ENCODE measurements around the gene ARFGAP3. TPM values are rescaled to one million over a fixed set of nuclear protein-coding genes. Genes with fewer than 3 reads are reported as not detected.

ARFGAP3 gene
- total RNA-seq, 2 experiments from 2014 or later: 22.5 to 23.0 TPM

- no peak for ATAC-seq
- ChIA-PET POLR2A (interaction anchor here (0.6 kb wide), 1 partner anchor 17 kb away, joined by 3 read pairs; no protein-coding TSS in a partner anchor), CTCF (interaction anchor here (0.6 to 1.5 kb wide), 2 partner anchors 16 to 19 kb away, joined by 4 to 5 read pairs; no protein-coding TSS in a partner anchor)
- no peak overlapping the region for H3K4me3 Mint-ChIP-seq
- DNase-seq: no peak
- no peaks in the 10 kb centered on the region for H3K9me3 Mint-ChIP-seq (ENCODE audit: low read depth)
- H3K4me1 Mint-ChIP-seq: peaks cover 2% of the 10 kb centered on the region
- H3K36me3 Mint-ChIP-seq (ENCODE audit: low read depth): peaks cover 20% of the 10 kb centered on the region
- no peaks in the 10 kb centered on the region for H3K27me3 Mint-ChIP-seq
- intact Hi-C loops (cut with DNase I, micrococcal nuclease): no loop called here
- H3K27ac Mint-ChIP-seq: no peak overlapping the region
Observed at GRCh38 chr22:42836026-42836425, 21.0 kb downstream of the ARFGAP3 start.

- ATAC-seq (no peak), DNase-seq (no peak)
- no peaks in the 10 kb centered on the region for H3K27me3 Mint-ChIP-seq
- H3K4me1 Mint-ChIP-seq: peaks cover 2% of the 10 kb centered on the region
- H3K27ac Mint-ChIP-seq: no peak overlapping the region
- no peaks in the 10 kb centered on the region for H3K9me3 Mint-ChIP-seq (ENCODE audit: low read depth)
- POLR2A ChIA-PET: no interaction called here
- no peak overlapping the region for H3K4me3 Mint-ChIP-seq
- peaks cover 16% of the 10 kb centered on the region for H3K36me3 Mint-ChIP-seq (ENCODE audit: low read depth)
- intact Hi-C loops (cut with DNase I, micrococcal nuclease): no loop called here
- CTCF ChIA-PET: interaction anchor here (0.6 to 0.9 kb wide), 2 partner anchors 17 to 366 kb away, joined by 3 read pairs; no protein-coding TSS in a partner anchor
Observed at GRCh38 chr22:42834177-42834949, 22.7 kb downstream of the ARFGAP3 start.

GRCh38 chr22:42833104-42833503, 24.0 kb downstream of the ARFGAP3 start:
- intact Hi-C loops (cut with DNase I, micrococcal nuclease): no loop called here
- H3K9me3 Mint-ChIP-seq (ENCODE audit: low read depth): no peaks in the 10 kb centered on the region
- peaks cover 6% of the 10 kb centered on the region for H3K4me1 Mint-ChIP-seq
- no peak overlapping the region for H3K27ac Mint-ChIP-seq
- H3K36me3 Mint-ChIP-seq (ENCODE audit: low read depth): peaks cover 19% of the 10 kb centered on the region
- no peak for ATAC-seq
- H3K4me3 Mint-ChIP-seq: no peak overlapping the region
- H3K27me3 Mint-ChIP-seq: no peaks in the 10 kb centered on the region
- no peak for DNase-seq
- ChIA-PET POLR2A (interaction anchor here (0.6 kb wide), 1 partner anchor 710 kb away, joined by 4 read pairs; no protein-coding TSS in a partner anchor), CTCF (interaction anchor here (0.6 to 1.1 kb wide), 3 partner anchors 11 to 14 kb away, joined by 3 to 4 read pairs (median 3); no protein-coding TSS in a partner anchor)

- ATAC-seq (no peak), DNase-seq (no peak)
- Mint-ChIP-seq H3K27ac (no peak overlapping the region), H3K27me3 (no peaks in the 10 kb centered on the region), H3K36me3 (ENCODE audit: low read depth) (peaks cover 19% of the 10 kb centered on the region), H3K9me3 (ENCODE audit: low read depth) (no peaks in the 10 kb centered on the region), H3K4me3 (no peak overlapping the region), H3K4me1 (peaks cover 6% of the 10 kb centered on the region)
- POLR2A ChIA-PET: no interaction called here
- CTCF ChIA-PET: interaction anchor here (0.7 kb wide), 2 partner anchors 23 to 85 kb away, joined by 3 to 4 read pairs; no protein-coding TSS in a partner anchor
- intact Hi-C loops (cut with DNase I, micrococcal nuclease): no loop called here
Observed at GRCh38 chr22:42831712-42832111, 25.4 kb downstream of the ARFGAP3 start.

- Mint-ChIP-seq H3K27ac (no peak overlapping the region), H3K4me3 (no peak overlapping the region), H3K27me3 (no peaks in the 10 kb centered on the region), H3K36me3 (ENCODE audit: low read depth) (peaks cover 17% of the 10 kb centered on the region), H3K9me3 (ENCODE audit: low read depth) (no peaks in the 10 kb centered on the region), H3K4me1 (peaks cover 6% of the 10 kb centered on the region)
- CTCF ChIA-PET: no interaction called here
- intact Hi-C loops (cut with DNase I, micrococcal nuclease): no loop called here
- ATAC-seq (no peak), DNase-seq (no peak)
- POLR2A ChIA-PET: no interaction called here
Observed at GRCh38 chr22:42830161-42830560, 26.9 kb downstream of the ARFGAP3 start.

GRCh38 chr22:42829302-42829701, 27.8 kb downstream of the ARFGAP3 start:
- ChIA-PET POLR2A (no interaction called here), CTCF (interaction anchor here (0.6 kb wide), 1 partner anchor 224 kb away, joined by 3 read pairs; no protein-coding TSS in a partner anchor)
- no peaks in the 10 kb centered on the region for H3K27me3 Mint-ChIP-seq
- no peak for ATAC-seq
- H3K27ac Mint-ChIP-seq: no peak overlapping the region
- no peaks in the 10 kb centered on the region for H3K9me3 Mint-ChIP-seq (ENCODE audit: low read depth)
- H3K4me1 Mint-ChIP-seq: peaks cover 5% of the 10 kb centered on the region
- no peak overlapping the region for H3K4me3 Mint-ChIP-seq
- H3K36me3 Mint-ChIP-seq (ENCODE audit: low read depth): peaks cover 15% of the 10 kb centered on the region
- intact Hi-C loops (cut with DNase I, micrococcal nuclease): no loop called here
- DNase-seq: no peak

- ChIA-PET CTCF (no interaction called here), POLR2A (no interaction called here)
- no peaks in the 10 kb centered on the region for H3K27me3 Mint-ChIP-seq
Observed at GRCh38 chr22:42825796-42826195, 31.3 kb downstream of the ARFGAP3 start.

GRCh38 chr22:42821386-42821785, 35.7 kb downstream of the ARFGAP3 start:
- CTCF ChIA-PET: interaction anchor here (0.7 to 1.8 kb wide), 6 partner anchors 12 to 219 kb away, joined by 3 to 7 read pairs (median 3); no protein-coding TSS in a partner anchor
- intact Hi-C loops (cut with DNase I, micrococcal nuclease): loop anchor here in 1 of 2 experiments (2.0 kb wide), 1 partner anchor 159 kb away; no protein-coding TSS in a partner anchor

More at GRCh38 chr22:42825796-42826195, 31.3 kb downstream of the ARFGAP3 start:
- H3K4me1 Mint-ChIP-seq: peaks cover 7% of the 10 kb centered on the region
- H3K4me3 Mint-ChIP-seq: no peak overlapping the region
- intact Hi-C loops (cut with DNase I, micrococcal nuclease): no loop called here
- H3K9me3 Mint-ChIP-seq (ENCODE audit: low read depth): no peaks in the 10 kb centered on the region
- DNase-seq (no peak), ATAC-seq (no peak)
- peaks cover 19% of the 10 kb centered on the region for H3K36me3 Mint-ChIP-seq (ENCODE audit: low read depth)
- no peak overlapping the region for H3K27ac Mint-ChIP-seq

GRCh38 chr22:42820045-42820763, 36.9 kb downstream of the ARFGAP3 start:
- no peak for DNase-seq
- Mint-ChIP-seq H3K9me3 (ENCODE audit: low read depth) (no peaks in the 10 kb centered on the region), H3K4me3 (no peak overlapping the region), H3K36me3 (ENCODE audit: low read depth) (peaks cover 16% of the 10 kb centered on the region), H3K4me1 (peaks cover 5% of the 10 kb centered on the region), H3K27me3 (no peaks in the 10 kb centered on the region), H3K27ac (no peak overlapping the region)
- POLR2A ChIA-PET: no interaction called here
- intact Hi-C loops (cut with DNase I, micrococcal nuclease): loop anchor here in 1 of 2 experiments (1.0 to 2.0 kb wide), 2 partner anchors 40 to 157 kb away; no protein-coding TSS in a partner anchor
- CTCF ChIA-PET: interaction anchor here (0.5 to 1.8 kb wide), 20 partner anchors 8 to 234 kb away, joined by 3 to 7 read pairs (median 3); no protein-coding TSS in a partner anchor
- ATAC-seq: no peak

More at GRCh38 chr22:42821386-42821785, 35.7 kb downstream of the ARFGAP3 start:
- DNase-seq: no peak
- Mint-ChIP-seq H3K4me1 (peaks cover 5% of the 10 kb centered on the region), H3K27me3 (no peaks in the 10 kb centered on the region), H3K9me3 (ENCODE audit: low read depth) (no peaks in the 10 kb centered on the region), H3K27ac (no peak overlapping the region), H3K4me3 (no peak overlapping the region), H3K36me3 (ENCODE audit: low read depth) (peaks cover 16% of the 10 kb centered on the region)
- ATAC-seq: no peak
- POLR2A ChIA-PET: interaction anchor here (0.6 kb wide), 1 partner anchor 210 kb away, joined by 3 read pairs; no protein-coding TSS in a partner anchor

GRCh38 chr22:42819412-42820044, 37.5 kb downstream of the ARFGAP3 start:
- POLR2A ChIA-PET: no interaction called here
- no peak overlapping the region for H3K4me3 Mint-ChIP-seq
- no peak overlapping the region for H3K27ac Mint-ChIP-seq
- H3K9me3 Mint-ChIP-seq (ENCODE audit: low read depth): no peaks in the 10 kb centered on the region
- ATAC-seq: no peak
- intact Hi-C loops (cut with DNase I, micrococcal nuclease): loop anchor here in 1 of 2 experiments (1.0 to 2.0 kb wide), 3 partner anchors 39 to 198 kb away; no protein-coding TSS in a partner anchor
- peaks cover 5% of the 10 kb centered on the region for H3K4me1 Mint-ChIP-seq
- CTCF ChIA-PET: interaction anchor here (0.6 to 1.5 kb wide), 16 partner anchors 8 to 235 kb away, joined by 3 to 6 read pairs (median 3); no protein-coding TSS in a partner anchor
- H3K36me3 Mint-ChIP-seq (ENCODE audit: low read depth): peaks cover 15% of the 10 kb centered on the region
- no peak for DNase-seq
- H3K27me3 Mint-ChIP-seq: no peaks in the 10 kb centered on the region

GRCh38 chr22:42817556-42817955, 39.5 kb downstream of the ARFGAP3 start:
- intact Hi-C loops (cut with DNase I, micrococcal nuclease): no loop called here
- no peak overlapping the region for H3K27ac Mint-ChIP-seq
- H3K9me3 Mint-ChIP-seq (ENCODE audit: low read depth): no peaks in the 10 kb centered on the region
- ChIA-PET CTCF (interaction anchor here (1.3 to 1.5 kb wide), 2 partner anchors 16 to 38 kb away, joined by 3 read pairs; no protein-coding TSS in a partner anchor), POLR2A (no interaction called here)
- no peak for ATAC-seq
- no peaks in the 10 kb centered on the region for H3K27me3 Mint-ChIP-seq
- no peak for DNase-seq
- peaks cover 5% of the 10 kb centered on the region for H3K4me1 Mint-ChIP-seq
- H3K36me3 Mint-ChIP-seq (ENCODE audit: low read depth): peaks cover 20% of the 10 kb centered on the region
- no peak overlapping the region for H3K4me3 Mint-ChIP-seq
